Central memory CD8-positive, alpha-beta T cell (primary cell): ENCODE results near the gene SLX9.

Experiments used
- ATAC-seq: fragments of 150-1000 bp; cut with Tn5 transposase; replicated peaks from 2 replicates; pipeline ENCODE4 v1.10.0; 2022; ENCODE audit warnings: mild to moderate bottlenecking, moderate FRiP score, moderate number of reproducible peaks; ENCODE audit not compliant: poor library complexity, severe bottlenecking; ENCODE audit errors: extremely low read depth
- DNase-seq, 2 donors: peaks; one replicate each; pipeline ENCODE4 v3.0.0; 2021; ENCODE audit warnings: low spot score in 2 of 2
- H3K27ac Mint-ChIP-seq: one replicate; pipeline ENCODE4 v1.8.0; 2022; ENCODE audit warnings: low read depth, mild to moderate bottlenecking, moderate library complexity, mixed read lengths
- H3K27me3 Mint-ChIP-seq: one replicate; pipeline ENCODE4 v1.8.0; 2022; ENCODE audit warnings: mixed read lengths
- H3K36me3 Mint-ChIP-seq: one replicate; pipeline ENCODE4 v1.8.0; 2022; ENCODE audit warnings: mild to moderate bottlenecking, moderate library complexity, mixed read lengths; ENCODE audit not compliant: insufficient read depth
- H3K4me1 Mint-ChIP-seq: one replicate; pipeline ENCODE4 v1.8.0; 2022; ENCODE audit warnings: mixed read lengths
- H3K4me3 Mint-ChIP-seq: one replicate; pipeline ENCODE4 v1.8.0; 2022; ENCODE audit warnings: mild to moderate bottlenecking, moderate library complexity, mixed read lengths
- H3K9me3 Mint-ChIP-seq: one replicate; pipeline ENCODE4 v1.8.0; 2022; ENCODE audit warnings: mixed read lengths

The SLX9 gene

GRCh38 chr21:44939532-44940115 lies at the start of gene SLX9:
Gene SLX9 (plus strand): TSS chr21:44940029. CDS start chr21:44940058, 29 bp downstream.
- H3K4me3 Mint-ChIP-seq: peak within 1 kb of the TSS; percentile 90
- ATAC-seq (peak; percentile 85), DNase-seq (peak; percentile 57 to 62)
- H3K9me3 Mint-ChIP-seq: no peaks in the 10 kb centered on the region
- H3K27me3 Mint-ChIP-seq: no peaks in the 10 kb centered on the region
- peak within 1 kb of the TSS; percentile 36 for H3K27ac Mint-ChIP-seq
- H3K36me3 Mint-ChIP-seq: peaks cover 10% of the 10 kb centered on the region
- H3K4me1 Mint-ChIP-seq: peaks cover 46% of the 10 kb centered on the region

- H3K36me3 Mint-ChIP-seq: peaks cover 61% of the 10 kb centered on the region
- DNase-seq (no peak), ATAC-seq (no peak)
Measured at GRCh38 chr21:44890338-44890931, 49.4 kb upstream of the SLX9 start.

GRCh38 chr21:44890961-44891541 lies 48.8 kb upstream of the SLX9 start:
- Mint-ChIP-seq H3K27me3 (no peaks in the 10 kb centered on the region), H3K36me3 (peaks cover 56% of the 10 kb centered on the region), H3K9me3 (no peaks in the 10 kb centered on the region), H3K4me3 (no peak overlapping the region), H3K27ac (no peak overlapping the region), H3K4me1 (peaks cover 21% of the 10 kb centered on the region)
- ATAC-seq: no peak
- no peak for DNase-seq

More at GRCh38 chr21:44890338-44890931, 49.4 kb upstream of the SLX9 start:
- no peaks in the 10 kb centered on the region for H3K9me3 Mint-ChIP-seq
- H3K27me3 Mint-ChIP-seq: no peaks in the 10 kb centered on the region
- H3K4me3 Mint-ChIP-seq: no peak overlapping the region
- no peak overlapping the region for H3K27ac Mint-ChIP-seq
- peaks cover 21% of the 10 kb centered on the region for H3K4me1 Mint-ChIP-seq

- H3K36me3 Mint-ChIP-seq: peaks cover 56% of the 10 kb centered on the region
- H3K9me3 Mint-ChIP-seq: no peaks in the 10 kb centered on the region
- no peaks in the 10 kb centered on the region for H3K27me3 Mint-ChIP-seq
- peaks cover 21% of the 10 kb centered on the region for H3K4me1 Mint-ChIP-seq
- no peak overlapping the region for H3K4me3 Mint-ChIP-seq
- peak overlapping the region; percentile 85 for H3K27ac Mint-ChIP-seq
- ATAC-seq: no peak
- no peak for DNase-seq
Measured at GRCh38 chr21:44891631-44892031, 48.2 kb upstream of the SLX9 start.

- H3K4me1 Mint-ChIP-seq: peaks cover 21% of the 10 kb centered on the region
- no peaks in the 10 kb centered on the region for H3K27me3 Mint-ChIP-seq
- DNase-seq (no peak), ATAC-seq (no peak)
- peaks cover 52% of the 10 kb centered on the region for H3K36me3 Mint-ChIP-seq
- H3K4me3 Mint-ChIP-seq: peak overlapping the region; percentile 42
- H3K9me3 Mint-ChIP-seq: no peaks in the 10 kb centered on the region
- peak overlapping the region; percentile 85 for H3K27ac Mint-ChIP-seq
Measured at GRCh38 chr21:44892095-44892494, 47.7 kb upstream of the SLX9 start.

GRCh38 chr21:44892536-44893277 lies 47.1 kb upstream of the SLX9 start:
- Mint-ChIP-seq H3K4me1 (peaks cover 14% of the 10 kb centered on the region), H3K27ac (peak overlapping the region; percentile 85), H3K27me3 (no peaks in the 10 kb centered on the region), H3K9me3 (no peaks in the 10 kb centered on the region), H3K36me3 (peaks cover 53% of the 10 kb centered on the region), H3K4me3 (peak overlapping the region; percentile 42)
- peak; percentile 82 for ATAC-seq
- peak; percentile 58 to 78 for DNase-seq

GRCh38 chr21:44893278-44893556 lies 46.6 kb upstream of the SLX9 start:
- peaks cover 55% of the 10 kb centered on the region for H3K36me3 Mint-ChIP-seq

GRCh38 chr21:44893948-44894656 lies 45.7 kb upstream of the SLX9 start:
- ATAC-seq (no peak), DNase-seq (no peak)
- peak overlapping the region; percentile 85 for H3K27ac Mint-ChIP-seq
- peaks cover 59% of the 10 kb centered on the region for H3K36me3 Mint-ChIP-seq
- peaks cover 14% of the 10 kb centered on the region for H3K4me1 Mint-ChIP-seq
- H3K4me3 Mint-ChIP-seq: no peak overlapping the region
- no peaks in the 10 kb centered on the region for H3K27me3 Mint-ChIP-seq
- H3K9me3 Mint-ChIP-seq: no peaks in the 10 kb centered on the region

More at GRCh38 chr21:44893278-44893556, 46.6 kb upstream of the SLX9 start:
- Mint-ChIP-seq H3K4me3 (no peak overlapping the region), H3K27me3 (no peaks in the 10 kb centered on the region), H3K27ac (peak overlapping the region; percentile 85), H3K9me3 (no peaks in the 10 kb centered on the region), H3K4me1 (peaks cover 14% of the 10 kb centered on the region)
- ATAC-seq (no peak), DNase-seq (no peak)

- ATAC-seq (no peak), DNase-seq (no peak)
- Mint-ChIP-seq H3K9me3 (no peaks in the 10 kb centered on the region), H3K4me3 (no peak overlapping the region), H3K27me3 (no peaks in the 10 kb centered on the region), H3K4me1 (peaks cover 14% of the 10 kb centered on the region), H3K36me3 (peaks cover 60% of the 10 kb centered on the region), H3K27ac (no peak overlapping the region)
Measured at GRCh38 chr21:44894687-44895302, 45.0 kb upstream of the SLX9 start.

- DNase-seq (no peak), ATAC-seq (no peak)
- no peaks in the 10 kb centered on the region for H3K27me3 Mint-ChIP-seq
- peaks cover 57% of the 10 kb centered on the region for H3K36me3 Mint-ChIP-seq
- H3K27ac Mint-ChIP-seq: no peak overlapping the region
- H3K4me1 Mint-ChIP-seq: peaks cover 14% of the 10 kb centered on the region
- H3K4me3 Mint-ChIP-seq: no peak overlapping the region
- H3K9me3 Mint-ChIP-seq: no peaks in the 10 kb centered on the region
Measured at GRCh38 chr21:44895859-44896258, 44.0 kb upstream of the SLX9 start.

- DNase-seq (no peak), ATAC-seq (no peak)
- H3K4me3 Mint-ChIP-seq: no peak overlapping the region
- peak overlapping the region; percentile 13 for H3K27ac Mint-ChIP-seq
- no peaks in the 10 kb centered on the region for H3K9me3 Mint-ChIP-seq
- H3K4me1 Mint-ChIP-seq: peaks cover 18% of the 10 kb centered on the region
- H3K27me3 Mint-ChIP-seq: no peaks in the 10 kb centered on the region
- H3K36me3 Mint-ChIP-seq: peaks cover 59% of the 10 kb centered on the region
Measured at GRCh38 chr21:44896561-44897286, 43.1 kb upstream of the SLX9 start.
